GM23248 (cell line): ENCODE results near the gene ZNF330. TPM values are rescaled to one million over a fixed set of nuclear protein-coding genes. Genes with fewer than 3 reads are reported as not detected.

ENCODE experiments used
- DNase-seq: peaks from one replicate; pipeline ENCODE4 v3.0.0-alpha.2; 2015
- H2AFZ ChIP-seq: fragments of 200-600 bp; sonication (generic); 2 replicates; pipeline ENCODE4 v1.6.1; 2016; ENCODE audit warnings: antibody characterized with exemption
- H3F3A ChIP-seq: fragments of 200-600 bp; sonication (generic); 2 replicates; pipeline ENCODE4 v1.6.1; 2016; ENCODE audit warnings: mild to moderate bottlenecking, antibody characterized with exemption, mixed run types; ENCODE audit not compliant: insufficient read depth
- H3K27ac ChIP-seq: fragments of 200-600 bp; sonication (generic); 2 replicates; pipeline ENCODE4 v1.5.1; 2016; ENCODE audit warnings: mild to moderate bottlenecking
- H3K27me3 ChIP-seq: fragments of 200-600 bp; sonication (generic); replicated peaks from 2 replicates; pipeline ENCODE4 v1.6.1; 2016; ENCODE audit warnings: mild to moderate bottlenecking; ENCODE audit not compliant: insufficient read depth
- H3K36me3 ChIP-seq: fragments of 200-600 bp; sonication (generic); 2 replicates; pipeline ENCODE4 v1.6.1; 2016; ENCODE audit warnings: low read depth, mild to moderate bottlenecking
- H3K4me1 ChIP-seq: fragments of 200-600 bp; sonication (generic); 2 replicates; pipeline ENCODE4 v1.6.1; 2016; ENCODE audit warnings: mild to moderate bottlenecking; ENCODE audit not compliant: insufficient read depth
- H3K4me2 ChIP-seq: fragments of 200-600 bp; sonication (generic); one replicate; pipeline ENCODE4 v1.6.1; 2016; ENCODE audit warnings: mild to moderate bottlenecking; ENCODE audit not compliant: unreplicated experiment
- H3K4me3 ChIP-seq: fragments of 200-600 bp; sonication (generic); 2 replicates; pipeline ENCODE4 v1.5.1; 2016; ENCODE audit warnings: mild to moderate bottlenecking
- H3K79me2 ChIP-seq: fragments of 200-600 bp; sonication (generic); 2 replicates; pipeline ENCODE4 v1.6.1; 2016; ENCODE audit warnings: mild to moderate bottlenecking; ENCODE audit not compliant: insufficient read depth
- H3K9ac ChIP-seq: fragments of 200-600 bp; sonication (generic); 2 replicates; pipeline ENCODE4 v1.6.1; 2016; ENCODE audit warnings: mild to moderate bottlenecking
- H3K9me2 ChIP-seq: fragments of 200-600 bp; sonication (generic); 2 replicates; pipeline ENCODE4 v1.6.1; 2016; ENCODE audit warnings: mixed run types, mild to moderate bottlenecking, moderate library complexity; ENCODE audit not compliant: insufficient read depth
- H3K9me3 ChIP-seq: fragments of 200-600 bp; sonication (generic); one replicate; pipeline ENCODE4 v1.6.1; 2017; ENCODE audit warnings: low read depth
- H4K20me1 ChIP-seq: fragments of 200-600 bp; sonication (generic); 2 replicates; pipeline ENCODE4 v1.6.0; 2016; ENCODE audit not compliant: insufficient read depth
- EZH2 ChIP-seq: fragments of 200-600 bp; sonication (generic); IDR thresholded peaks from 2 replicates; pipeline ENCODE4 v1.6.1; 2018; ENCODE audit warnings: antibody characterized with exemption, mild to moderate bottlenecking; ENCODE audit not compliant: insufficient read depth, poor library complexity, severe bottlenecking
- EZH2phosphoT487 ChIP-seq: fragments of 200-600 bp; sonication (generic); IDR thresholded peaks from 2 replicates; pipeline ENCODE4 v1.6.1; 2018; ENCODE audit warnings: antibody characterized with exemption, moderate library complexity, mild to moderate bottlenecking, low read depth; ENCODE audit not compliant: insufficient read depth
- WGBS, 2 experiments: methylation state at CpG; one replicate each; pipeline ENCODE4 v1.1.6; 2015 to 2017; ENCODE audit warnings: low lambda C conversion rate in 2 of 2, low coverage in 1 of 2; ENCODE audit errors: missing lambda C conversion rate in 2 of 2; 5-methylcytosine and 5-hydroxymethylcytosine counted together
- in situ Hi-C: fragments of 300-500 bp; cut with MboI; formaldehyde crosslinking; loops from 2 replicates; pipeline ENCODE4 v1.15.0; 2020
- polyA plus RNA-seq: library from polyadenylated mRNA; unstranded; fragments of >200 nt; fragmentation: Nextera tagmentation; extraction: Ambion mirVana; gene quantifications from 2 replicates; pipeline ENCODE4 v1.2.1, GENCODE V29; 2016
- total RNA-seq: library from RNA; depleted of rRNA; stranded (reverse); fragments of >200 nt; shearing (Covaris generic); gene quantifications from 2 replicates; pipeline ENCODE4 v1.2.3, GENCODE V29; 2014; rRNA removed

ZNF330 gene
- total and polyA plus RNA-seq, 2 experiments from 2014 or later = 28.9 to 36.1 TPM

- no peak overlapping the region for H3K4me2 ChIP-seq
- no peaks in the 10 kb centered on the region for H3K27me3 ChIP-seq
- no peak overlapping the region for H3K9ac ChIP-seq
- no peak overlapping the region for H3K27ac ChIP-seq
- H3K36me3 ChIP-seq = no peaks in the 10 kb centered on the region
- H3K4me3 ChIP-seq = no peak overlapping the region
- DNase-seq = no peak
- no peaks in the 10 kb centered on the region for H4K20me1 ChIP-seq
- H3K9me2 ChIP-seq = no peaks in the 10 kb centered on the region; the same call in 1 of the 2 replicates
- H3K9me3 ChIP-seq = no peaks in the 10 kb centered on the region
- H3K4me1 ChIP-seq = no peaks in the 10 kb centered on the region
- no peaks in the 10 kb centered on the region for H3K79me2 ChIP-seq
- TF ChIP-seq EZH2phosphoT487 = no peak
- in situ Hi-C loops = no loop called here
- no peak overlapping the region for H2AFZ ChIP-seq
- no peaks in the 10 kb centered on the region for H3F3A ChIP-seq
Measured at GRCh38 chr4:141258558-141258957, 37.9 kb downstream of the ZNF330 start.

- Histone ChIP-seq H3K27ac (peak overlapping the region; percentile 40), H3F3A (0 out of 2 replicates have a peak, but pooled peaks cover 14% of the 10 kb centered on the region), H3K9ac (no peak overlapping the region), H3K4me2 (peak overlapping the region; percentile 16), H3K4me3 (no peak overlapping the region), H3K9me2 (no peaks in the 10 kb centered on the region), H2AFZ (no peak overlapping the region), H3K4me1 (peaks cover 15% of the 10 kb centered on the region), H4K20me1 (no peaks in the 10 kb centered on the region), H3K9me3 (no peaks in the 10 kb centered on the region), H3K36me3 (no peaks in the 10 kb centered on the region), H3K79me2 (no peaks in the 10 kb centered on the region), H3K27me3 (no peaks in the 10 kb centered on the region)
- 55 to 56% methylated on average over 1 of the region's 1 CpG for WGBS, 2 experiments
- TF ChIP-seq EZH2 (no peak), EZH2phosphoT487 (no peak)
- peak; percentile 86 for DNase-seq
- in situ Hi-C loops = no loop called here
Measured at GRCh38 chr4:141275834-141276233, 55.1 kb downstream of the ZNF330 start.

GRCh38 chr4:141283152-141283551 lies 62.5 kb downstream of the ZNF330 start:
- Histone ChIP-seq H3K9ac (no peak overlapping the region), H3F3A (no peaks in the 10 kb centered on the region), H3K9me2 (no peaks in the 10 kb centered on the region), H3K4me3 (no peak overlapping the region), H3K4me1 (no peaks in the 10 kb centered on the region), H4K20me1 (no peaks in the 10 kb centered on the region), H2AFZ (no peak overlapping the region), H3K79me2 (no peaks in the 10 kb centered on the region), H3K4me2 (no peak overlapping the region), H3K9me3 (no peaks in the 10 kb centered on the region), H3K27ac (no peak overlapping the region), H3K36me3 (no peaks in the 10 kb centered on the region), H3K27me3 (no peaks in the 10 kb centered on the region)
- TF ChIP-seq EZH2phosphoT487 = no peak
- no peak for TF ChIP-seq EZH2
- 73 to 75% methylated on average over 2 of the region's 2 CpGs for WGBS, 2 experiments
- in situ Hi-C loops = no loop called here
- DNase-seq = no peak

GRCh38 chr4:141283563-141283962 lies 62.9 kb downstream of the ZNF330 start:
- H3K9me2 ChIP-seq = no peaks in the 10 kb centered on the region
- no peaks in the 10 kb centered on the region for H3K27me3 ChIP-seq
- DNase-seq = no peak
- in situ Hi-C loops = no loop called here
- no peak overlapping the region for H3K4me3 ChIP-seq
- H3K79me2 ChIP-seq = no peaks in the 10 kb centered on the region
- H3K36me3 ChIP-seq = no peaks in the 10 kb centered on the region
- TF ChIP-seq EZH2phosphoT487 = no peak
- TF ChIP-seq EZH2 = no peak
- no peaks in the 10 kb centered on the region for H3K9me3 ChIP-seq
- H3K9ac ChIP-seq = no peak overlapping the region
- no peaks in the 10 kb centered on the region for H4K20me1 ChIP-seq
- no peak overlapping the region for H3K4me2 ChIP-seq
- WGBS, 2 experiments = 49 to 55% methylated on average over 2 of the region's 2 CpGs
- H3K4me1 ChIP-seq = no peaks in the 10 kb centered on the region
- no peaks in the 10 kb centered on the region for H3F3A ChIP-seq
- H3K27ac ChIP-seq = no peak overlapping the region
- H2AFZ ChIP-seq = peak overlapping the region; percentile 11; the same call in 1 of the 2 replicates

Other genes starting within 250 kb of the ZNF330 start
- gene RNF150, start 87.4 kb upstream of the ZNF330 start, total RNA-seq = 10.5 and 11.6 TPM in 2 replicates
- 4.5 and 4.8 TPM in 2 replicates for gene RNF150, start 87.4 kb upstream of the ZNF330 start, polyA plus RNA-seq